HG03175 (cell line): ENCODE data around the gene RAP1GAP2.
"Not testable (repeated sequence)": the region's sequence is repeated elsewhere in the genome, so short reads cannot be mapped to it uniquely, and the experiment has no call there.

Source experiments
- ATAC-seq: cut with Tn5 transposase; IDR thresholded peaks from one replicate; pipeline ENCODE4 v1.9.1; 2021; ENCODE audit warnings: mild to moderate bottlenecking, moderate library complexity; ENCODE audit not compliant: unreplicated experiment

Gene RAP1GAP2

DNA sequence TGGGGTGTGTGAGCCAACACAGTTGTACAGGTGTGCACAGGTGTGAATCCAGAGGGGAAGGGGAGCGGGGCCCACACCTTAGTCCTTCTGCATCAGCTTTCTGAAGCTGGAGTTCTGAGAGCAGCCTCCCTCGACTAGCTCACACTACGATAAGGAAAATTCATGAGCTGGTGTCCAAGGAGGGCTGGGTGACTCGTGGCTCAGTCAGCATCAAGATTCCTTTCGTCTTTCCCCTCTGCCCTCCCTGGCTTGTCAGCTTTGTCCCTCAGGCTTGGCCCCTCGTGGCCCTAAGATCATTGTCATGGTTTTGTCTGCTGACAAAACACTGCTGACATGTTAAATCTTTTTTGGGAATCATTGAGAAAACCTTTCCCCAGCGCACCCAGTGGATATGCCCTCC lies 219.7 kb downstream of the RAP1GAP2 start:
- no peak for ATAC-seq

GRCh38 chr17:3017936-3018335 lies 221.7 kb downstream of the RAP1GAP2 start:
- no peak for ATAC-seq

- ATAC-seq: no peak
These were observed 223.5 kb downstream of the RAP1GAP2 start for GRCh38 chr17:3019761-3020160.

DNA sequence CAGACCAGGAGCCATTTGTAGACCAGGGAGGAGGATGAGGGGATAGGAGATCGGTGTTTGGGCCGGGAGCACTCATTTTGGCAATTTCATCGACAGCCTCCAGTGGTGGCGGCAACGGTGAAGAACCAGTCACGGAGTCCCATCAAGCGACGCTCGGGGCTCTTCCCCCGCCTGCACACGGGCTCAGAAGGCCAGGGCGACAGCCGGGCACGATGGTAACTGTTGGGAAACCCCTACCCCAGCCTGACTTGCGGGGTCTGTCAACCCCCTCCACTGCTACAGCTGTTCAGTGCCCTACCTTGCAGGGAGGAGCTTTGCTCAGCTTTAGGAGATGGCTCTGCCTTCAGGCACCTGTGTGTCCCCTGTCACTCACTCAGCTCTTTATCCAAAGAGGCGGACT lies 224.1 kb downstream of the RAP1GAP2 start:
- ATAC-seq: no peak

- no peak for ATAC-seq
These were observed 226.0 kb downstream of the RAP1GAP2 start for GRCh38 chr17:3022197-3022596.

DNA sequence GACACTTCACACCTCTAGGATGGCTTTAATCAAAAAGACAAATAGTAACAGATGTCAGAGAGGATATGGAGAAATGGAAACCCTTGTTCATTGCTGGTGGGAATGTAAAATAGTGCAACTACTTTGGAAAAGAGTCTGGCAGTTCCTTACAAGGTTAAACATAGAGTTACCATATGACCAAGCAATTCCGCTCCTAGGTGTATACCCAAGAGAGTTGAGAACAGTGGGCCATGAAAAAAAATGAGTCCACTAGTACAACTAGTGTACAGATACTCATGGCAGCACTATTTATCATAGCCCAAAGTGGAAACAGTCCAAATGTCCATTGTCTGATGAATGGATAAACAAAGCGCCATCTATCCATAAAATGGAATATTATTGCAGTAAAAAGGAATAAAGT lies 228.1 kb downstream of the RAP1GAP2 start:
- no peak for ATAC-seq

DNA sequence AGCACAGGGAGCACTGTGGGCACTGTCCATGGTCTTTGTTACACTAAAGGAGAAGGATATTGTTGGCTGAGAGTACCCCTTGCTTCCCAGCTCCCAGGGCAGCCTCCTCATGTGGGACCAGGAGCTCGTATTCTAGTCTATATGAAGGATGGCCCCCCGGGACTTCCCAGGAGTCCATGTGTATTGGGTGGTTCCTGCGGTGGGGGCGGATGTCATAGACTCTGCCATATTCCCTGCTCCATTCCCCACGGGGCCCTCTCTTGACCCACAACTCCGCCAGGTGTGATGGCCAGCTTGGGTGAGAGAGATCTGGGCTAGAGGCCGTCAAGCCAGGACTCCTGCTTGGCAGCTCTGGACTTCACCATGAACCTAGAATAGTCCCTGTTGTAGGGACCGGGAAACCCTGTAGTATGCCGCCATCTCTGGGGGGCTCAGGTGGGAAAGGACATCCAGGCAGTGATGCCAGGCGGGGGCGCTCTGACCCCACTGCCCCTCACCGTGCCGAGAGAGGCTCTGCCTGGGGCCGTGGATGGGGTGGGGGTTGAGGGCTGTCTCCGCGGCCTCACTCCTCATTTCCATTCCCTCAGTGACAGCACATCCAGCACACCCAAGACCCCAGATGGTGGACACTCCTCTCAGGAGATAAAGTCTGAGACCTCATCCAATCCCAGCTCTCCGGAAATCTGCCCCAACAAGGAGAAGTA lies 229.3 kb downstream of the RAP1GAP2 start:
- ATAC-seq: no peak

GRCh38 chr17:3026125-3026855 lies 230.1 kb downstream of the RAP1GAP2 start:
- no peak for ATAC-seq

- ATAC-seq: no peak
These were observed 230.9 kb downstream of the RAP1GAP2 start for GRCh38 chr17:3026856-3027751.

DNA sequence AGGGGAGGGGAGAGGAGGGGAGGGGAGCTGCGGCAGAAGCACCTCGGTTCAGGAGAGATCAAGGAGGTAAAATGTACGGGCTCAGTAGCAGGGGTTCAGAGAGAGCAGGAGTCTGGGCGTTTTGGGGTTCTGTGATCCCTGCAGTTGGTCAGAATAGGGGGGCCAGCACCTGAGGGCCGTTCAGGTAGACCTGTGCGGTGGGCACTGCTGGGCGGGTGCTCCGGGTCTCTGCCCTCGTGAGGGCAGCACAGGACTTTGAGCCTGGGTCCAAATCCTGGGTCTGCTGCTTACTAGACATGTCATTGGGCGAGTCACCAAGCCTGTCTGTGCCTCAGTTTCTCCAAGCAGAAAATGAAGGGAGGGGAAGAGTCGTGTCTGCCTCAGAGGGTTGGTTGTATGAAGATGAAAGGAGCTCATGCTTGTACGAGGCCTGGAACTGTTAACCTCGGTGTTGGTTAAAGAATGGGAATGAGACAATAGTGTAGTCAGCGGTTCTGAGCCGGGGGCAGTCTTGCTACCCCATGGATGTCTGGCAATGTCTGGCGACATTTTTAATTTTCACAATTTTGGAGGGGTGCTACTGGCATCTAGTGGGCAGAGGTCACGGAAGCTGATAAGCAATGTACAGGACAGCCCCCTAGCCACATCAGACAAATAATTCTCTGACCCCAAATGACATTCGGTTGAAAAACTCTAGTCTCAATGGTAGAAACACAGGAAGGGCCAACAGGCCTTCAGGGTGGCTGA lies 231.7 kb downstream of the RAP1GAP2 start:
- no peak for ATAC-seq

- no peak for ATAC-seq
These were observed 233.1 kb downstream of the RAP1GAP2 start for GRCh38 chr17:3029213-3029913.

DNA sequence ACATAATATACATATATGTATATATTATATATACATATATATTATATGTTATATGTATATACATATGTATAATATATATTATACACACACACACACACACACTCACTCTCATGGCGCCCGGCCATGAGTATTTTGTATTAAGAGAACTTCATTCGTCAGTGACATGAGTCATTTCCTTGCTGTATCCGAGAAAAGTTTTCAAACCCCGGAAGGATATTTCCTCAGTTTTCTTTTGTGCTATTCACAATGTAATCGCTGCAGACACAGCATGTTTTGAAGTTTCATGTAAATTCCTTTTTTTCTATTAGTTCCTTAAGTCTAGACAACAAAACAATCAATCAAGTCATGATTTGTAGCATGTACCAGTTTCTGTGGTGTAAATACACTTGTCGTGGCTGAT lies 233.9 kb downstream of the RAP1GAP2 start:
- no peak for ATAC-seq

DNA sequence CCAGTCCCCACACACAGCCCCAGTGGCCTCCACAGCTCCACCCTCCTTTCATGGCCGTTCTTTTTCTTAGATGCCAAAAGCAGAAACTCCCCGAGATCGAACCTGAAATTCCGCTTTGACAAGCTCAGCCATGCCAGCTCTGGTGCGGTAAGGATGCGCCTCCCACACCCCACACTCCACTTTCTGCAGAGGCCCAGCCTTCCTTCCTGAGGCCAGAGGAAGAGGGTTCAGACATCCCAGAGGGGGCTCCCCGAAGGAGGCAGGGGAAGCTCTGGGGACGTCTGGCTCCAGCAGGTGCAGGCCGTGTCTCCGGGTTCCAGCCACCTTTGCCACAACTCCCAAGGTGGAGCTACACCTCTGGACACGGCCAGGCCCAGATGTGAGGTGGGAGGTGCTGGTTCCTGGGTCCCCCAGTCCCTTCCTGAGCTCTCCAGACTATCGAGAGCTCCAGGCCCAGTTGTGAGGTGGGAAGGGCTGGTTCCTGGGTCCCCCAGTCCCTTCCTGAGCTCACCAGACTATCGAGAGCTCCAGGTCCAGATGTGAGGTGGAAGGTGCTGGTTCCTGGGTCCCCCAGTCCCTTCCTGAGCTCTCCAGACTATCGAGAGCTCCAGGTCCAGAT lies 234.7 kb downstream of the RAP1GAP2 start:
- not testable (repeated sequence) for ATAC-seq

- no peak for ATAC-seq
These were observed 236.3 kb downstream of the RAP1GAP2 start for GRCh38 chr17:3032258-3033247.

DNA sequence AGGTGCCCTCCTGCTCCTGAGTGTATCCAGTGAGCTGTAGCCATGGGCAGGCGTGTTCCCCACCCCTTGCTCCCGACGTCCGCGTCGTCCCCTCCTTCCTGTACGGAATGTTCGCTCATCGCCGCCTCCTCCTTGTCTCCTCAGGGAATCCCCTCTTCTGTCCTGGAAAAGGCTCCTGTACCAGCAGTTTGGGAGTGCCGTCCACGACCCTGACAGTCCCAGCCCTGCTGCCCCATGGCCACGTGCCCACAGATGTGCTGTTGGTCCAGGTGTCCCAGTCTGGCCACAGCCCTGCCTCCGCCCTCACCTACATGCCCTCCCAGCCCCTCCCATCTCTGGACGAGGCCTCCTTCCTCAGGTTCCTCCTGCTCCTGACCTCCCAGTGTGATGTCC lies 237.0 kb downstream of the RAP1GAP2 start:
- no peak for ATAC-seq

- ATAC-seq: no peak
These were observed 237.7 kb downstream of the RAP1GAP2 start for GRCh38 chr17:3033741-3034577.

DNA sequence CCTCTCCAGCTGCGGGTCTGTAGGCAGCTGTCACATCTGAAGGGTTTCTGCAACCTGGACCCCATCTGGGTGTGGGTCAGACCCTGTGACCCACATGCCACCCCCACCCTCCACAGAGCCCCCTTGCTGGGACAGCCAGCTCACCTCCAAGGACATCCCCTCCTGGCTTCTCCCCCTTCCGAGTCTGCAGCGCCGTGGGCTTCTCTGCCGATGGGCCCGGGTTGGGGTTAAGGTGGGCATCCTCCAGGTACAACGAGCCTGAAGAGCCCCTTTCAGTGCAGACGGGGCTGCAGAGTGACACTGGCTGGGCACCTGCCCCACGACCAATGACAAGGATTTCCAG lies 238.3 kb downstream of the RAP1GAP2 start:
- ATAC-seq: no peak
